Measurements from ENCODE around the gene CASP3.

GRCh38 chr4:184675821-184676492 is 26.7 kb upstream of the CASP3 start:
- no peak for TF ChIP-seq CTCF (conservative IDR thresholded peaks at IDR 0.05 in 1 of 2, IDR thresholded peaks at IDR 0.05 in 1 of 2; ENCODE audit: low read depth in 1 of 2, low read length in 2 of 2)
- no peak for TF ChIP-seq EZH2 (IDR thresholded peaks at IDR 0.05; ENCODE audit: low read length, missing control alignments)
